GM12878 (cell line): ENCODE measurements around the gene CD300H. TPM values are rescaled to one million over a fixed set of nuclear protein-coding genes. Genes with fewer than 3 reads are reported as not detected.

Source experiments
- ATAC-seq: fragments of 200-7000 bp; cut with Tn5 transposase; 3 replicates; pipeline ENCODE4 v1.9.1; 2020; ENCODE audit warnings: mild to moderate bottlenecking, moderate library complexity
- BruUV-seq: library from RNA; stranded (reverse); fragments of 400-500 nt; replicated peaks from 2 replicates; lab custom pipeline; 2021; lab: Mats Ljungman, UMichigan
- CTCF ChIA-PET: fragments of 300-600 bp; sonication (Branson Sonifier 250); formaldehyde crosslinking; extraction: SDS; loops from one replicate; lab custom pipeline; 2021; ENCODE audit warnings: inconsistent platforms; lab: Yijun Ruan, JAX
- POLR2A ChIA-PET: fragments of 350-600 bp; formaldehyde crosslinking; extraction: SDS; loops from one replicate; lab custom pipeline; 2021; ENCODE audit warnings: inconsistent platforms; lab: Charles Lee
- RAD21 ChIA-PET: fragments of 300-600 bp; sonication (Branson Sonifier 250); formaldehyde crosslinking; loops from one replicate; lab custom pipeline; 2023; ENCODE audit warnings: antibody characterized with exemption; ENCODE audit not compliant: unreplicated experiment; lab: Charles Lee
- SMC1A ChIA-PET: fragments of 300-600 bp; sonication (Branson Sonifier 250); formaldehyde crosslinking; loops from one replicate; lab custom pipeline; 2023; ENCODE audit not compliant: unreplicated experiment, uncharacterized antibody; lab: Charles Lee
- DNase-seq: peaks from one replicate; pipeline ENCODE4 v3.0.0-alpha.2; 2011; ENCODE audit warnings: low read depth, low spot score
- FAIRE-seq: peaks from 3 replicates; lab custom pipeline; 2011; peaks lifted over from hg19 to GRCh38; lab: Jason Lieb, UNC
- H2AFZ ChIP-seq: 2 replicates; pipeline ENCODE4 v1.6.0; 2011; ENCODE audit warnings: low read depth, low read length, control low read depth; ENCODE audit not compliant: control insufficient read depth
- H3K27ac ChIP-seq: 2 replicates; pipeline ENCODE4 v1.5.1; 2011; ENCODE audit warnings: control low read depth; ENCODE audit not compliant: control insufficient read depth, insufficient read depth
- H3K27me3 ChIP-seq, 2 experiments: replicated peaks in 1 of 2; 2 replicates each; pipeline versions ENCODE4 v1.6.0 to v1.6.1; 2011; ENCODE audit warnings: low read length in 1 of 2; ENCODE audit not compliant: control insufficient read depth in 2 of 2, insufficient read depth in 2 of 2
- H3K36me3 ChIP-seq, 2 experiments: 2 replicates each; pipeline ENCODE4 v1.5.1; 2011; ENCODE audit warnings: low read length in 1 of 2; ENCODE audit not compliant: control insufficient read depth in 2 of 2, insufficient read depth in 2 of 2
- H3K4me1 ChIP-seq: 2 replicates; pipeline ENCODE4 v1.6.1; 2011; ENCODE audit warnings: mild to moderate bottlenecking, low read length, moderate library complexity, mixed read lengths; ENCODE audit not compliant: control insufficient read depth, insufficient read depth
- H3K4me2 ChIP-seq: 2 replicates; pipeline ENCODE4 v1.6.0; 2011; ENCODE audit warnings: control low read depth; ENCODE audit not compliant: control insufficient read depth, insufficient read depth
- H3K4me3 ChIP-seq: fragments of 200-600 bp; sonication (generic); 2 replicates; pipeline ENCODE4 v1.5.1; 2016
- H3K79me2 ChIP-seq: 2 replicates; pipeline ENCODE4 v1.6.0; 2011; ENCODE audit warnings: low read length; ENCODE audit not compliant: control insufficient read depth, insufficient read depth
- H3K9ac ChIP-seq: 2 replicates; pipeline ENCODE4 v1.8.0; 2011; ENCODE audit warnings: low read length, control low read depth, mixed read lengths; ENCODE audit not compliant: control insufficient read depth, insufficient read depth
- H3K9me3 ChIP-seq: replicated peaks from 3 replicates; pipeline ENCODE4 v1.5.1; 2011; ENCODE audit warnings: mild to moderate bottlenecking, low read length; ENCODE audit not compliant: control insufficient read depth, insufficient read depth
- H4K20me1 ChIP-seq: 2 replicates; pipeline ENCODE4 v1.6.0; 2011; ENCODE audit not compliant: control insufficient read depth, insufficient read depth
- ATF7 ChIP-seq: fragments of 450-650 bp; IDR thresholded peaks from 2 replicates; pipeline ENCODE4 v1.6.1; 2016; ENCODE audit warnings: low read depth, mild to moderate bottlenecking
- BCL3 ChIP-seq: IDR thresholded peaks from 2 replicates; pipeline ENCODE4 v1.6.1; 2011; ENCODE audit warnings: borderline replicate concordance, low read depth, mild to moderate bottlenecking, moderate library complexity, low read length; ENCODE audit not compliant: insufficient read depth, poor library complexity, severe bottlenecking
- EGR1 ChIP-seq, 2 experiments: IDR thresholded peaks; 1 replicate in 1 of 2; 2 replicates in 1 of 2; pipeline ENCODE4 v1.6.1; 2011 to 2012; ENCODE audit warnings: low read depth in 2 of 2, low read length in 2 of 2, borderline replicate concordance in 1 of 2, mild to moderate bottlenecking in 1 of 2, moderate library complexity in 1 of 2
- EP300 ChIP-seq, 2 experiments: fragments of 150-350 bp in 1 of 2; IDR thresholded peaks; 2 replicates each; pipeline ENCODE4 v1.6.1; 2011 to 2012; ENCODE audit warnings: low read depth in 2 of 2, low read length in 2 of 2, borderline replicate concordance in 1 of 2, improper control_type of control experiment in 1 of 2, inconsistent platforms in 1 of 2; ENCODE audit not compliant: control insufficient read depth in 1 of 2
- IRF3 ChIP-seq: fragments of 450-650 bp; IDR thresholded peaks from 2 replicates; pipeline ENCODE4 v1.6.1; 2014; ENCODE audit warnings: mild to moderate bottlenecking
- JUND ChIP-seq: IDR thresholded peaks from 2 replicates; pipeline ENCODE4 v1.6.1; 2012; ENCODE audit warnings: low read depth, mild to moderate bottlenecking, low read length, improper control_type of control experiment, moderate library complexity
- KAT2A ChIP-seq: conservative IDR thresholded peaks from 2 replicates; pipeline ENCODE4 v1.6.1; 2011; ENCODE audit warnings: low read depth, low read length; ENCODE audit not compliant: control insufficient read depth
- LARP7 ChIP-seq: fragments of 450-650 bp; IDR thresholded peaks from 2 replicates; pipeline ENCODE4 v1.6.1; 2017; ENCODE audit warnings: mild to moderate bottlenecking
- MEF2B ChIP-seq: fragments of 450-650 bp; IDR thresholded peaks from 2 replicates; pipeline ENCODE4 v1.6.1; 2018; ENCODE audit warnings: mild to moderate bottlenecking, moderate library complexity; ENCODE audit not compliant: partially characterized antibody, poor library complexity, severe bottlenecking
- NFIC ChIP-seq: IDR thresholded peaks from 2 replicates; pipeline ENCODE4 v1.6.1; 2012; ENCODE audit warnings: low read depth, mild to moderate bottlenecking, inconsistent platforms, low read length, moderate library complexity
- NRF1 ChIP-seq: conservative IDR thresholded peaks from 2 replicates; pipeline ENCODE4 v1.6.1; 2011; ENCODE audit warnings: mild to moderate bottlenecking, low read depth, low read length, improper control_type of control experiment
- PAX8 ChIP-seq: fragments of 450-650 bp; IDR thresholded peaks from 2 replicates; pipeline ENCODE4 v1.6.1; 2017; ENCODE audit warnings: mild to moderate bottlenecking, moderate library complexity
- RAD51 ChIP-seq: fragments of 450-650 bp; IDR thresholded peaks from 2 replicates; pipeline ENCODE4 v1.6.1; 2016; ENCODE audit warnings: moderate library complexity, mild to moderate bottlenecking, inconsistent platforms
- SIX5 ChIP-seq: IDR thresholded peaks from 2 replicates; pipeline ENCODE4 v1.6.1; 2011; ENCODE audit warnings: mild to moderate bottlenecking, low read depth, low read length, moderate library complexity; ENCODE audit not compliant: severe bottlenecking
- SMAD1 ChIP-seq: fragments of 450-650 bp; IDR thresholded peaks from 2 replicates; pipeline ENCODE4 v1.6.1; 2018; ENCODE audit warnings: mild to moderate bottlenecking, low read depth; ENCODE audit not compliant: partially characterized antibody
- SMAD5 ChIP-seq: IDR thresholded peaks from 2 replicates; pipeline ENCODE4 v1.6.1; 2016; ENCODE audit warnings: antibody characterized with exemption, low read depth
- WGBS: methylation state at CpG from one replicate; pipeline ENCODE4 v1.1.6; 2016; ENCODE audit warnings: low lambda C conversion rate; ENCODE audit not compliant: insufficient replicate concordance, insufficient coverage; ENCODE audit errors: missing lambda C conversion rate; 5-methylcytosine and 5-hydroxymethylcytosine counted together
- in situ Hi-C: fragments of 300-500 bp; cut with MboI; formaldehyde crosslinking; loops from 9 replicates; pipeline ENCODE4 v1.14.3; 2018; ENCODE audit warnings: mixed read lengths
- intact Hi-C: fragments of 100-400 bp; cut with micrococcal nuclease; formaldehyde crosslinking; loops from one replicate; pipeline ENCODE4 v1.14.2; 2022; ENCODE audit not compliant: unreplicated experiment
- polyA plus RNA-seq, 11 experiments: library from polyadenylated mRNA; depleted of rRNA in 4 of 11; unstranded in 6 of 11; stranded (reverse) in 5 of 11; fragments of >200 nt; fragmentation: Nextera tagmentation in 4 of 11; fragmentation: Illumina TruSeq in 1 of 11; extraction: Ambion mirVana in 4 of 11; extraction: Trizol in 1 of 11; gene quantifications; 1 replicate in 1 of 11; 2 replicates in 10 of 11; pipeline versions ENCODE4 v1.2.1 to v1.2.3, GENCODE V29; 2011 to 2016; ENCODE audit warnings: inconsistent platforms in 2 of 11, missing spikeins in 2 of 11, low read depth in 1 of 11
- total RNA-seq, 4 experiments: library from RNA; depleted of rRNA in 3 of 4; stranded (reverse); fragments of >200 nt in 3 of 4; fragmentation: Illumina TruSeq in 1 of 4; extraction: Trizol in 1 of 4; gene quantifications; 2 replicates each; pipeline versions ENCODE4 v1.2.1 to v1.2.3, GENCODE V29; 2013 to 2021
- TF ChIP-seq, protein P1 (sequence below): IDR thresholded peaks from 2 replicates; pipeline ENCODE4 v1.6.1; 2012; ENCODE audit warnings: low read depth, low read length, improper control_type of control experiment

Gene CD300H
- total and polyA plus RNA-seq, 10 of the 15 experiments (the other 5 are each of a cell fraction or from before 2014, with no cell fraction given) = not detected

- TF ChIP-seq PAX8 (no peak), EGR1 (IDR thresholded peaks at IDR 0.05; ENCODE audit: borderline replicate concordance in 1 of 2, low read depth in 2 of 2, low read length in 2 of 2) (no peak), KAT2A (no peak), SMAD1 (no peak)
These were observed 17.2 kb upstream of the CD300H start (continued) for GRCh38 chr17:74584292-74585060.

GRCh38 chr17:74582633-74583032 lies 15.3 kb upstream of the CD300H start:
- no peak overlapping the region for H3K9ac ChIP-seq
- no peak overlapping the region for H2AFZ ChIP-seq
- in situ Hi-C loops = no loop called here
- ChIA-PET CTCF (interaction anchor here (1.0 kb wide), 1 partner anchor 64 kb away, joined by 3 read pairs; no protein-coding TSS in a partner anchor), SMC1A (no interaction called here), RAD21 (no interaction called here), POLR2A (no interaction called here)
- WGBS = 35% methylated on average over 10 of the region's 10 CpGs
- H3K4me1 ChIP-seq = no peaks in the 10 kb centered on the region
- no peaks in the 10 kb centered on the region for H3K36me3 ChIP-seq
- no peaks in the 10 kb centered on the region for H3K79me2 ChIP-seq
- no peak overlapping the region for H3K4me2 ChIP-seq
- no peak overlapping the region for H3K4me3 ChIP-seq
- H3K27me3 ChIP-seq = no peaks in the 10 kb centered on the region; a peak in 1 of 4 replicates
- DNase-seq (no peak), ATAC-seq (no peak), FAIRE-seq (no peak)
- no peak overlapping the region for H3K27ac ChIP-seq
- no peaks in the 10 kb centered on the region for H4K20me1 ChIP-seq
- intact Hi-C loops = no loop called here
- BruUV-seq = no TSS peak
- H3K9me3 ChIP-seq = no peaks in the 10 kb centered on the region; the same call in 2 of the 3 replicates
- TF ChIP-seq, protein P1, sequence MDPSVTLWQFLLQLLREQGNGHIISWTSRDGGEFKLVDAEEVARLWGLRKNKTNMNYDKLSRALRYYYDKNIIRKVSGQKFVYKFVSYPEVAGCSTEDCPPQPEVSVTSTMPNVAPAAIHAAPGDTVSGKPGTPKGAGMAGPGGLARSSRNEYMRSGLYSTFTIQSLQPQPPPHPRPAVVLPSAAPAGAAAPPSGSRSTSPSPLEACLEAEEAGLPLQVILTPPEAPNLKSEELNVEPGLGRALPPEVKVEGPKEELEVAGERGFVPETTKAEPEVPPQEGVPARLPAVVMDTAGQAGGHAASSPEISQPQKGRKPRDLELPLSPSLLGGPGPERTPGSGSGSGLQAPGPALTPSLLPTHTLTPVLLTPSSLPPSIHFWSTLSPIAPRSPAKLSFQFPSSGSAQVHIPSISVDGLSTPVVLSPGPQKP = no peak
- TF ChIP-seq SIX5 = no peak
- no peak for TF ChIP-seq EGR1 (IDR thresholded peaks at IDR 0.05; ENCODE audit: borderline replicate concordance in 1 of 2, low read depth in 2 of 2, low read length in 2 of 2)
- TF ChIP-seq JUND = no peak
- TF ChIP-seq RAD51 = no peak
- TF ChIP-seq NRF1 = no peak
- TF ChIP-seq LARP7 = no peak
- no peak for TF ChIP-seq ATF7
- no peak for TF ChIP-seq IRF3
- no peak for TF ChIP-seq BCL3
- TF ChIP-seq MEF2B = no peak
- TF ChIP-seq SMAD5 = no peak
- TF ChIP-seq EP300 (IDR thresholded peaks at IDR 0.05; ENCODE audit: borderline replicate concordance in 1 of 2, control insufficient read depth in 1 of 2, low read depth in 2 of 2, low read length in 2 of 2) = no peak
- TF ChIP-seq NFIC = no peak
